NCI-H2107 treated with DMSO at 0.1 percent for 48 hours (cell line): ENCODE results near the gene CHRND.
"Not testable (repeated sequence)": the region's sequence is repeated elsewhere in the genome, so short reads cannot be mapped to it uniquely, and the experiment has no call there.

ENCODE experiments used
- DNase-seq: peaks from one replicate; lab custom pipeline; 2025; ENCODE audit not compliant: unreplicated experiment; lab: John Stamatoyannopoulos, UW

Gene CHRND

DNA sequence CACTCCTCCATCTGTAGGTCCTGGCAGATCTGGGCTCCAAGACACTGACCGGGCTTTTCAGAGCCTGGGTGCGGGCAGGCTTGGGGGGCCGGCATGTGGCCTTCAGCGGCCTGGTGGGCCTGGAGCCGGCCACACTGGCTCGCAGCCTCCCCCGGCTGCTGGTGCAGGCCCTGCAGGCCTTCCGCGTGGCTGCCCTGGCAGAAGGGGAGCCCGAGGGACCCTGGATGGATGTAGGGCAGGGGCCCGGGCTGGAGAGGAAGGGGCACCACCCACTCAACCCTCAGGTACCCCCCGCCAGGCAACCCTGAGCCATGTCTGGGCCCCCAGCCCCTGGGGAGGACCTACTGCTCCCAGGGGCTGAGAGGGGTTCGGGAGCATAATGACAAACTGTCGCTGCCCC, 761 bp upstream of the CHRND start:
- DNase-seq = no peak

DNA sequence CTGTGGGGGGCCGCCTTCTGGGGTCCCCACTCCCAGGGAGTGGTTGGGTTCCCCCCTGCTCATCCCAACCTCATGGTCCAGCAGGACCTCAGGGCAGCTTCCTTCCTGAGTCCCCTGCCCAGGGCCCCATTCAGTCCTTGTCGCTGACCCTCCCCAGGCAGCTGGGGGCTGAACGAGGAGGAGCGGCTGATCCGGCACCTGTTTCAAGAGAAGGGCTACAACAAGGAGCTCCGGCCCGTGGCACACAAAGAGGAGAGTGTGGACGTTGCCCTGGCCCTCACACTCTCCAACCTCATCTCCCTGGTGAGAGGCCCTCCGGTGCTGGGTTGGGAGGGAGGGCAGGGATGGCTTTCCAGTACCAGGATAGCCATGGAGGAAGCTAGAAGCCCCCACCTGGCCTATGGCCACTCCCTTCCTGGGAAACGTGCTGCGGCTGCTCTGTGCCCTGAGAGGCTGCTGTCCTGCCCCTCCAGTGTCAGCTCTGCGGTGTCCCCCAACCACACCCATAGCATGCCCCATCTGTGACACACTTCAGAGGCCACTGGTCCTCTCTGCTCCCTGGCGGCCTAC, 497 bp downstream of the CHRND start:
- DNase-seq = no peak

DNA sequence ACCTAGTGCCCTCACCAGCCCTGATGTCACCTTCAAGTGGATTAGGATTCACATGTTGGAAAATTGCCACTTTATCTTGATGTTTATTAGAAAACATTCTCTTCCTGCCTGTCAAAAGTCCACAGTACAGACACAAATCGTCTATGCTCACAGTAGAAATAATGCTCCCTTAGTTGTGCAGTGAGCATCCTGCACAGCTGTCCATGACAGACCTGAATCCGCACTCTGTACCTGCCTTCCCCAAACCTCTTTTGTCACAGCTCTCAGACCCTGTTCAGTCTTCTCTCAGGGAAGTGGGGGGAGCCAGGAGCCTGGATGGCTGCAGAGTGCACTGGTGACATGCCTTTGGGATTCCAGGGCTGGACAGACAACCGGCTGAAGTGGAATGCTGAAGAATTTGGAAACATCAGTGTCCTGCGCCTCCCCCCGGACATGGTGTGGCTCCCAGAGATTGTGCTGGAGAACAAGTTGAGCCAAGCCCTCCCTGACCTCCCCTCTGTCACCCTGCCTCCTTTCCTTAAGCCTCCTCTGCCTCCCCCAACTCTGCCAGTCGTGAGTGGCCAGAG, 2.0 kb downstream of the CHRND start:
- DNase-seq = no peak

DNA sequence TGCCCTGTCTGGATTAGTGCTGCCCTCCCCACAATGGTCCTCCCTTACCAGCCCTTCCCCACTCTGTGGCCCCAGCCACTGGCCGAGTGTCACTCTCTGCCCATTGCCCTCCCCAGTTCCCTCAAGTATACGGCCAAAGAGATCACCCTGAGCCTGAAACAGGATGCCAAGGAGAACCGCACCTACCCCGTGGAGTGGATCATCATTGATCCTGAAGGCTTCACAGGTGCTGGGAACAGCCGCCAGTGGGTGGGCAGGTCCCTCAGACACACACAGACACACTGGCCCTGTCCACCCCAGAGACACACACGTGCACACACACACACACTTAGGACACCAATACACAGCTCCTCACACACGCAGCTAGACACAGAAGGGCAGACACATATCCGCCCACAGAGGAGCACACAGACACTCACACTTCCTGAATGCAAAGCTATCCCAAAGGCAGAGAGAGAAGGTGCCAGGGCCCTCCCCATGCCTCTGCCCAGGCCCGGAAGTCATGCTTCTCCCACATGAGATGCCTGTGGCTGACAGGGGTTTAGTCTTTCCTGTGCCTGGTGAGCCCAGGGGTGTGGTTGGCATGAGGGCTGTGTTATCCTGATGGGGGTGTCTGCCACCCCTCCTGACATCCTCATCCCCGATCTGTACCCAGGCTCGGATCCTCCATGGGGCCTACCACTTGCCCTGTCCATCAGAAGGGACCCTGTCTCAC, 2.9 kb downstream of the CHRND start:
- DNase-seq = no peak

DNA sequence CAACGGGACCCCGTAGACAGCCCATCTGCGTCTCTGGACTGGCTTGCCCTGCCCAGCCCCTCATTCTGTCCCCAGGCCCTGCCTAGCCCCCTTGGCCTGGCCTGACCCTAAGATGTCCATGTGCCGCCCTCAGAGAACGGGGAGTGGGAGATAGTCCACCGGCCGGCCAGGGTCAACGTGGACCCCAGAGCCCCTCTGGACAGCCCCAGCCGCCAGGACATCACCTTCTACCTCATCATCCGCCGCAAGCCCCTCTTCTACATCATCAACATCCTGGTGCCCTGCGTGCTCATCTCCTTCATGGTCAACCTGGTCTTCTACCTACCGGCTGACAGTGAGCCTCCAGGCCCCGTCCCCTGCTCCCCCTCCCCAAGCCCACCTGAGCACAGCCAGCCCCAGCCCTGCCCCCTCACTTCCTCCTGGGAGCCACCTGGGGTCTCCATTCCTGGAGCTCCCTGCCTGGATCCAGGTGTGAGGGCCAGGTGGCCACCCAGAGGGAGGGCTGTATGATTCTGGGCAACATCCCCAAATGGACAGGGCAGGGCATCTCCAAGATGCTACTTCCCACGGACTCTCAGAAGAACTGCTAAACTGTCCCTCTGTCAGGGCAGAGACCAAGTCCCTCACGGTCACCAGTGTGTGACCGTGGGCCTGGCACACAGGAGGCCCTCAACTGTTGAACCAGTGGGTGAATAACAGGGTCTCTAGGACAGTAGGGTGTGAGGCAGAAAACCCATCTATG, 4.0 kb downstream of the CHRND start:
- no peak for DNase-seq

DNA sequence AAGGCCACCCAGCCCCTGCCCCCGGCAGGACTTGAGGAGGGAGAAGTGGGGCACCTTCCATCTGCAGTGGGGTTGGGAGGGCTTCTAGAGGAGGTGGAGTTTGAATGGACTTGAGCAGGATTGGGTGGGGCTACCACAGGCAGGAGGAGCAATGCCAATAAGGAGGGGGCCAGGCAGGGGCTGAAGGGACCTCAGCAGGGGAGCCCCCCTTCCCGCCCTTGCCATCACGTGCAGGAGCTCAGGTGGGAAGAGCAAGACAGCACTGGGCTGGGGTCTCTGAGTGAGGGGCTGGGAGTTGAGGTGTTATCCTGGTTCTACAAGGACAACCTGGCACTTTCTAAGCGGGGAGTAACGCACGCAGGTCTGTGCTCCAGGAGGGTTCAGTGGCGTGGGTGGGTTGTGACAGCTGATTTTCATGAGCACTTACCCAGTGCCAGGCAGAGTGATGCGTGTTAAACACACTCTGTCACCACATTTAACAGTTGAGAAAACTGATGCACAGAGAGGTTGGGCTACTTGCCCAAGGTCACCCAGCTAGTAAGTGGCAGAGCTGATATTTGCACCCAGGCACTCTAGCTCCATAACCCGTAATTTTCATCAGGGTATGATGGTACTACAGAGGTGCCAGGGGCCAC, 4.8 kb downstream of the CHRND start:
- DNase-seq = no peak

DNA sequence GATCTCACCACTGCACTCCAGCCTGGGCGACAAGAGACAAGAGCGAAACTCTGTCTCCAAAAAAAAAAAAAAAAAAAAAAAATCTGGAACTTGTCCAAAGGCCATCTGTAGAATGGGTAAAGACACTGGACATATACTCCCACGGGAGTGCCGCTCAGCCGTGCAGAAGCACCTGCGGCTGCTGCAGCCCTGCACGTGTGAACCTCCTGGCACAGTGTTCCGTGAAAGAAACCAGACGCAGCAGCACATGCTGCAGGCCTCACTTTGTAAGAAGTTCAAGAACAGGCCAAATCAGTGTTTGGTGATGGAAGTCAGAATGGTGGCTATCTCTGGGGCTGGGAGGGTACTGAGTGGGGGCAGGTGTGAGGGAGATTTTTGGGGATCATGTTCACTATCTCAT, 6.5 kb downstream of the CHRND start:
- no peak for DNase-seq

DNA sequence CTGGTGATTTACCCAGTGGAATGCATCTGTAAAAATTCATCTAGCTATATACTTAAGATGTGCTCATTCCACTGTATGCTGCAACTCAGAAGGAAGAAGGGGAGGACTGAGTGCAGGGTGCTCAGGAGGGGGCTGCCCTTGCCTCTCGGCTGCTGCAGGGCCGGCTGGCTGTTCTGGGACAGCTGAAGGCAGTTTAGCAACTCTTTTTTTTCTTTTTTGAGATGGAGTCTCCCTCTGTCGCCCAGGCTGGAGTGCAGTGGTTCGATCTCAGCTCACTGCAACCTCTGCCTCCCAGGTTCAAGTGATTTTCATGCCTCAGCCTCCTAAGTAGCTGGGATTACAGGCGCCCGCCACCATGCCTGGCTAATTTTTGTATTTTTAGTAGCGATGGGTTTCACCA, 6.9 kb downstream of the CHRND start:
- not testable (repeated sequence) for DNase-seq

DNA sequence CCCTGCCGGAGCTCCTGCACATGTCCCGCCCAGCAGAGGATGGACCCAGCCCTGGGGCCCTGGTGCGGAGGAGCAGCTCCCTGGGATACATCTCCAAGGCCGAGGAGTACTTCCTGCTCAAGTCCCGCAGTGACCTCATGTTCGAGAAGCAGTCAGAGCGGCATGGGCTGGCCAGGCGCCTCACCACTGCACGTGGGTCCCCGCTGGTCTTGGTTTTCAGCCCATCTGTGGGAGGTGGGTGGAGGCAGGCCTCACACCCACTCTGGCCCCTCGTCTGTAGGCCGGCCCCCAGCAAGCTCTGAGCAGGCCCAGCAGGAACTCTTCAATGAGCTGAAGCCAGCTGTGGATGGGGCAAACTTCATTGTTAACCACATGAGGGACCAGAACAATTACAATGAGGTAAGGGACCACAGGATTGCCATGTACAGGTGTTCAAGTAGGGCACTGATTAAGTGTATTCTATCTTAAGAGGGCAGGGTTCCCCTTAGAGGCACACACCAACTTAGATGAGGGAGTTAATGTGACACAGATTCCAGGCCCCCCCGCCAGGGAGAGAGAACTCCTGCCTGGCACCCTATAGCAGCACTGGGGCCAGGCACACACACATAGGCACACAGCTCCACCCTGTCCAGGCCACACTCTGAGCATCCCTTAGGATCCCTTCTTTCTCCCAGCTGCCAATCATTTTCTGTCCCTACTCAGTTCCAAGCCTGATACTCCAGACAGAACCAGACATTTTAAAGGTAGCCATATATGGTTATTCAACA, 8.2 kb downstream of the CHRND start:
- no peak for DNase-seq

DNA sequence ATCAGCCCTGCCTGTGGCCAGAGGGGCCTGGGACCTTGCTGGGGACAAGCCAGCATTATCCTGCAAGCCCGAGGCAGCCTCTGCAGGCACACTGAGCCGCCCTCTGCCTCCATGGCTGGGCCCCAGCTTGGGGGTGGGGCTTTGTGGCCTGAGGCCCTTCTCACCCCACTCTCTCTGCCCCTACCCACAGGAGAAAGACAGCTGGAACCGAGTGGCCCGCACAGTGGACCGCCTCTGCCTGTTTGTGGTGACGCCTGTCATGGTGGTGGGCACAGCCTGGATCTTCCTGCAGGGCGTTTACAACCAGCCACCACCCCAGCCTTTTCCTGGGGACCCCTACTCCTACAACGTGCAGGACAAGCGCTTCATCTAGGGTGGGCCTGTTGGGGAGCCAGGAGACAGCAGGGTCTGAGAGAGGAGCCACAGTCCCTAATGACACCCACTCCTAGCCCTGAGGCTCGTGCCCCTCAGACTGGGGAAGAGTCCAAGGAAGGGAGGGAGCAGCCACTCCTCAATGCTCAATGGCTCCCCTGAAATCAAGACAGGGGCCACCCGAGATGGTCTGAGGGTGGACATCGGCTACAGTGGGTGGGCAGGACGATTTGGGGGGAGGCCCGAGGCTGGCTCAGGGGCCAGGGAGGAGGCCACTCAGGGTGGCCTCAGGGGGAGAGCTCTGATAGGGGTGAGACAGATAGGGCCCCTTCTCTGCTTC, 9.1 kb downstream of the CHRND start:
- DNase-seq = no peak

DNA sequence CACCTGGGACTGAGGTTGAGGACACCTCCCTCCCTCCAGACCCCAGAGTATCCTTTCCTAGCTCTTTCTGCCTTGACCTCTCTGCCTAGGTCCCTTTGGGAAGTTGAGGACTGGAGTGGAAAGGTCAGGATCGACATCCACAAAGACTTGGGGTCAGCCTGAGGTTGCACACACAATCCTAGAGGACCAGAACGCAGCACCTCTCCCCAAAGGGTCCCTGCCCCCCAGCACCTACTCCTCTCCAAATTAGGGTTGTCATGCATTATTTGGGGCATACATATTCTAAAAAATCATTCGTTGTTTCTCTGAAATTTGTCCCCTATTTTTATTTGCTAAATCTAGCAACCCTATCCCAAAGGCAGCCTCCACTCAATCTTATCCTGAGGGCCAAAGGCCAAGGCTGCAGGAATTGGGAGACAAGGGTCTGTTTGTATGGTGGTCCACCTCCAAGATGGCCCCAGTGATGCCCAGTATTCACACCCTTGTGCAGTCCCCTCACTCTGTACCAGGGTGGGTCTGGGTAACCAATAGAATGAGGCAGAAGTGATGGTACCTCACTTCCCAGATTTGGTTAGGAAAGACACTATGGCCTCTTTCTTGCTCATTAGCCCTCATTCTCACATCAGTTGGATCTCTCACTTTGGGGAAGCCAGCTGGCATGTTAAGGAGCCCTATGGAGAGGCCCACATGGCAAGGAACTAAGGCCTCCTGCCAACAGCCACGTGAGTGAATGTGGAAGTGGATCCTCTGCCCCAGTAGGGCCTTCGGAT, 10.0 kb downstream of the CHRND start:
- DNase-seq = no peak

DNA sequence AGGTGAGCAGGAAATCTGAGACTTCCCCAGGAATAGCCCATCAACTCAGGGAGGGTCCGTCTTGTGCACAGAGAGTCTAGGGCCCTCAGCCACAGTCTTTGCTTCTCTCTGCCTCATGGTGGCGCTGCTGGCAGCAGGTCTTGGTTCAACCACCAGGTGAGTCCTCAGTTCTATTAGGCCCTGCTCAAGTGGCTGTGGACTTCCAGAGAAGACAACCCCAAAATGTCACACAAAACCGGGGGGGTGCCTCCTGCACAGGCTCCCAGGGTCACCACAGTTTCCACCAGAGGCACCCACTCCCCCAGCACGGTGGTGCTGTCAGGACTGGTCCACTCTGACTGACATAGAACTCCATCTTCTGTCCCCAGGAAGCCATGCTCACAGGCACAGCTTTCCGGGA, 11.1 kb downstream of the CHRND start:
- DNase-seq = no peak

DNA sequence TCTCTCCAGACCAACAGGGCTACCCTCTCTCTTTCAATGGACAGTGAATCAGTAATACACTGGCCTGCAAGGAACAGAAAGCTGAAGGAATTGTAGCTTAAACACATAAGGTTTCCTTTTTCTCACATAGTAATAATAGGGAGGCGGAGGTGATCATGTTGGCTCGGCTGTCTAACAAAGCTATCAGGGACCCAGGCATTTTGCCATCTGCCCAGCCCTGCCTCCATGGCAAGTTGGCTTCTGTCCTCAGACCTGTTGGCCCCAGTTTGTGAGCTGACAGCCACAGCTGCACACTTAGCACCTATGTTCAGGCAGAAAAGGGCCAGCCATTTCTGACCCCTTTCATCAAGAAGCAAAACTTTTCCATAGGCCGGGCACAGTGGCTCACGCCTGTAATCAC, 11.5 kb downstream of the CHRND start:
- DNase-seq = no peak

DNA sequence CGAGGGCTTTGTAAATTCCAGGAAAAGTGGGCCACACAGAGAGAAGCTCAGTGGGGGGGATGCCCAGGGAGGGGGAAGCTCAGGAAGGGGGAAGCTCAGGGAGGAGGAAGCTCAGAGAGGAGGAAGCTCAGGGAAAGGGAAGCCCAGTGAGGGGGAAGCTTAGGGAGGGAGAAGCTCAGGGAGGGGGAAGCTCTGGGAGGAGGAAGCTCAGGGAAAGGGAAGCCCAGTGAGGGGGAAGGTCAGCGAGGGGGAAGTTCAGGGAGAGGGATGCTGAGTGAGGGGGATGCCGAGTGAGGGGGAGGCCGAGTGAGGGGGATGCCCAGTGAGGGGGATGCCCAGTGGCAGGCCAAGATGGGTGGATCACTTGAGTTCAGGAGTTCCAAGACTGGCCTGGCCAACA, 12.7 kb downstream of the CHRND start:
- DNase-seq = no peak

DNA sequence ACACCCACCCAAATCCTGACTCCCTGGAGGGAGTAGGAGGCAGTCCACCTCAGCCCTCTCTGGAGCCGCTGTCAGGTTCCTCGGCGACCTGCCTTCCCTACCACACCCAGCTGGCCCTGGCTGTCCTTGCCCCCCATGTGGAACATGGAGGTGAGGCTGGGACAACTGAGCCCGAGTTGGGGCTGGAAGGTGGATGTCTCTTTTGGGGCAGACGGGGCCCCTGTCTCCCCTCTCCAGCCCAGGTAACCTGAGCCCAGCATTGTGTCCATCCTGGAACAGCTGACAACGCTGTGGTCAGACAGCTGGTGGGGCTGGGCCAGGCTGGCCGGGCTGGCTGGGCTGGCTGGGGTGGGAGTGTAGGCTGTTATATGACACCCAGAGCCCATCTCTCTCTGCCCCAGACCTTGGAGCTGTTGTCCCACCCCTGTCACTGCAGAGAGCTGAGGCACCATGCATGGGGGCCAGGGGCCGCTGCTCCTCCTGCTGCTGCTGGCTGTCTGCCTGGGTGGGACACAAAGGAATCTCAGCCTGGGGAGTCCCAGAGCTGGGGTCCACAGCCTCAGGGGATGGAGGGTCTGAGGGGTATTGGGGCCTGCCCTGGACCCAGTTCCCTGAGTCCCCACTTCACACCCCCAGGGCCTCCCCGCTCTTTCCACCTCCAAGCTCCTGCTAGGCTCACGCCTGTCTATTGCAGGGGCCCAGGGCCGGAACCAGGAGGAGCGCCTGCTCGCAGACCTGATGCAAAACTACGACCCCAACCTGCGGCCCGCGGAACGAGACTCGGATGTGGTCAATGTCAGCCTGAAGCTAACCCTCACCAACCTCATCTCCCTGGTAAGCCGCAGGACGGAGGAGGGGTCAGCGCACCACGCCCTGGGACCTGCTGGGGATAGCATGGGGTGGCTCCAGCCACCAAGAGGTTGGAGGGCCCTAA, 13.6 kb downstream of the CHRND start, which contains the start of gene CHRNG:
TSS of gene CHRNG (plus strand) at position 395 of the 934 bp plus-strand sequence. CDS start at position 451, 56 bp downstream.
- DNase-seq = no peak

DNA sequence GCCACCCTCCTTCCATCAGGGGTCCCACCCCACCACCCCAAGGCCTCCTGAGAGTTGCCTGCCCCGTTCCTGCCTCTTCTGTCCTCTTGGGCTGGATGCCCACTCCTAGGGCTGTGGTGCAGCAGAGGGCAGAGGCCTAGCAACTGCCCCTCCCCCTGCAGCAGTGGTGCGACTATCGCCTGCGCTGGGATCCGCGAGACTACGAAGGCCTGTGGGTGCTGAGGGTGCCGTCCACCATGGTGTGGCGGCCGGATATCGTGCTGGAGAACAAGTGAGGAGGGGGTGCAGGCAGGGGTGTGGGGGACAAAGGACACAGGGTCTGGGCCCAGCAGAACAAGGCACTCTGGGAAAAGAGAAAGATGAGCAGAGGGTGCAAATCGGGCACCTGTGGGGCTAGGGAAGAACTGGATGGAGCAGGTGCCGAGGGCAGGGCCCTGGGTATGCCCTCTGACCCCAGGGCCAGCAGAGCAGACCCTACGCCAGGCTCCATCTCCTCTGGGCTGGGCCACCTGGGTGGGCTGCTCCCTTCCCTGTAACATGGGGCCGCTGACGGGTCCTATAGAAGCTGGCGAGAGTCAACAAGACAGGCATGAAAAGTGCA, 14.6 kb downstream of the CHRND start:
- no peak for DNase-seq

DNA sequence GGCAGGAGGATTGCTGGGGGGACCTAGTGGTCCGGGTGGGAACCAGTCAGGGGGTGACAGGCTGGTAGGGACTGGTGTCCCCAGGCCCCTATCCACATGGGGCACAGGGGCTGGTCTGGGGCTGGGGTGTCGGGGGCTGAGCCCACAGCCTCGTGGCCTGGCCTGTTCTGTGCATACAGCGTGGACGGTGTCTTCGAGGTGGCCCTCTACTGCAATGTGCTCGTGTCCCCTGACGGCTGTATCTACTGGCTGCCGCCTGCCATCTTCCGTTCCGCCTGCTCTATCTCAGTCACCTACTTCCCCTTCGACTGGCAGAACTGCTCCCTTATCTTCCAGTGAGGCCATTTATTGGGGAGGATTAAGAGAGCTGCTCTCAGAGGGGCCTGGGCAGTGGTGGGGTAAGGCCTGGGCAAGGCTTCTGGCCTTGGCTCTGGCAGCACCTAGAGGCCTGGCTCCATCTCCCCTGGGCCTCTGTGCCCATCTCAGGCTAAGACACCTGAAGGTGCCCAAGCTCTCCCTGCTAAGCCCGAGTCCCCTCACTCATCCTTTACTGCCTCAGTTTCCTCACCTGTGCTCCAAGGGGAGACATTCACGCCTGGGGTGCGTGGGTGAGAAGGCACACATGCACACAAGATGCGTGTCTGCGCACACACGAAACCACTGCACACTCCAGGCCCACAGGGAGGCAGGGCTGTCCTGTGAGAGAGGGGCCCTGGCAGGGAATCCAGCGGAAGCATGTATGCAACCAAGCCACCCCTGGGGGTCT, 15.4 kb downstream of the CHRND start:
- DNase-seq = no peak
